ENCODE results near the gene VEZT.
"Not testable (repeated sequence)": the region's sequence is repeated elsewhere in the genome, so short reads cannot be mapped to it uniquely, and the experiment has no call there.

Gene VEZT

GRCh38 chr12:95217377-95218149, at the start of gene VEZT, which contains the start of gene FGD6:
Gene VEZT, plus strand, starts transcription at chr12:95217807. Its CDS starts 44 bp downstream, at chr12:95217851.
Gene FGD6, minus strand, starts transcription at chr12:95217467. Its CDS starts 227 bp downstream, at chr12:95217240.
- peak; percentile 99 for DNase-seq (ENCODE audit: low read depth)

GRCh38 chr12:95168746-95169145, 48.9 kb upstream of the VEZT start:
- DNase-seq (ENCODE audit: low read depth) = peak; percentile 42

- peak; percentile 93 for DNase-seq (ENCODE audit: low read depth)
These were observed 48.2 kb upstream of the VEZT start for GRCh38 chr12:95169368-95169767.

- peak; percentile 97 for DNase-seq (ENCODE audit: low read depth)
These were observed 44.0 kb upstream of the VEZT start for GRCh38 chr12:95173392-95174251.

- DNase-seq (ENCODE audit: low read depth) = peak; percentile 65
These were observed 40.3 kb upstream of the VEZT start for GRCh38 chr12:95177201-95177768.

GRCh38 chr12:95178136-95178535, 39.5 kb upstream of the VEZT start:
- DNase-seq (ENCODE audit: low read depth) = no peak

GRCh38 chr12:95179011-95179410, 38.6 kb upstream of the VEZT start:
- DNase-seq (ENCODE audit: low read depth) = peak; percentile 64

- no peak for DNase-seq (ENCODE audit: low read depth)
These were observed 36.5 kb upstream of the VEZT start for GRCh38 chr12:95181103-95181502.

GRCh38 chr12:95182868-95183415, 34.7 kb upstream of the VEZT start:
- peak; percentile 81 for DNase-seq (ENCODE audit: low read depth)

- DNase-seq (ENCODE audit: low read depth) = no peak
These were observed 33.5 kb upstream of the VEZT start for GRCh38 chr12:95184121-95184520.

- peak; percentile 44 for DNase-seq (ENCODE audit: low read depth)
These were observed 32.5 kb upstream of the VEZT start for GRCh38 chr12:95185072-95185471.

- DNase-seq (ENCODE audit: low read depth) = no peak
These were observed 31.8 kb upstream of the VEZT start for GRCh38 chr12:95185854-95186253.

GRCh38 chr12:95187865-95188415, 29.7 kb upstream of the VEZT start:
- DNase-seq (ENCODE audit: low read depth) = no peak

GRCh38 chr12:95191060-95191696, 26.4 kb upstream of the VEZT start:
- no peak for DNase-seq (ENCODE audit: low read depth)

- DNase-seq (ENCODE audit: low read depth) = no peak
These were observed 25.3 kb upstream of the VEZT start for GRCh38 chr12:95192271-95192670.

GRCh38 chr12:95193139-95193538, 24.5 kb upstream of the VEZT start:
- no peak for DNase-seq (ENCODE audit: low read depth)

GRCh38 chr12:95195122-95195521, 22.5 kb upstream of the VEZT start:
- no peak for DNase-seq (ENCODE audit: low read depth)

- not testable (repeated sequence) for DNase-seq (ENCODE audit: low read depth)
These were observed 20.6 kb upstream of the VEZT start for GRCh38 chr12:95196875-95197569.

- DNase-seq (ENCODE audit: low read depth) = no peak
These were observed 20.0 kb upstream of the VEZT start for GRCh38 chr12:95197636-95198035.

GRCh38 chr12:95198914-95199313, 18.7 kb upstream of the VEZT start:
- DNase-seq (ENCODE audit: low read depth) = peak; percentile 52

All from amniotic epithelial cell (primary cell).